Liver (tissue), 9 donors: Measurements from ENCODE around the gene MRPL24. TPM values are rescaled to one million over a fixed set of nuclear protein-coding genes. Genes with fewer than 3 reads are reported as not detected.
"Not testable (repeated sequence)": the region's sequence is repeated elsewhere in the genome, so short reads cannot be mapped to it uniquely, and the experiment has no call there.

Experiments
- DNase-seq: peaks from one replicate; pipeline ENCODE4 v3.0.0-alpha.2; 2017; ENCODE audit warnings: low spot score
- H3K27ac ChIP-seq, 2 donors: one replicate each; pipeline ENCODE4 v1.7.0; 2013; ENCODE audit warnings: inconsistent platforms in 2 of 2, low read length in 2 of 2, control low read depth in 1 of 2, low read depth in 1 of 2, mild to moderate bottlenecking in 1 of 2
- H3K27me3 ChIP-seq, 4 donors: one replicate each; pipeline versions ENCODE4 v1.6.1 to v1.7.0; 2013; ENCODE audit warnings: low read length in 3 of 4, inconsistent platforms in 1 of 4, mild to moderate bottlenecking in 1 of 4, moderate library complexity in 1 of 4; ENCODE audit not compliant: control insufficient read depth in 4 of 4, insufficient read depth in 4 of 4
- H3K36me3 ChIP-seq, 4 donors: one replicate each; pipeline versions ENCODE4 v1.6.1 to v1.7.0; 2013; ENCODE audit warnings: low read length in 3 of 4, mild to moderate bottlenecking in 3 of 4, low read depth in 1 of 4, moderate library complexity in 1 of 4; ENCODE audit not compliant: control insufficient read depth in 4 of 4, insufficient read depth in 3 of 4
- H3K4me1 ChIP-seq, 4 donors: one replicate each; pipeline versions ENCODE4 v1.6.1 to v1.7.0; 2013; ENCODE audit warnings: low read length in 3 of 4, mild to moderate bottlenecking in 3 of 4, moderate library complexity in 1 of 4; ENCODE audit not compliant: control insufficient read depth in 4 of 4, insufficient read depth in 4 of 4
- H3K4me3 ChIP-seq, 3 donors: one replicate each; pipeline versions ENCODE4 v1.6.1 to v1.7.0; 2013; ENCODE audit warnings: low read length in 3 of 3, control low read depth in 1 of 3, low read depth in 1 of 3, mild to moderate bottlenecking in 1 of 3
- H3K9ac ChIP-seq, 2 donors: one replicate each; pipeline ENCODE4 v1.7.0; 2013; ENCODE audit warnings: low read length in 2 of 2, mild to moderate bottlenecking in 2 of 2, moderate library complexity in 2 of 2, control low read depth in 1 of 2, low read depth in 1 of 2
- H3K9me3 ChIP-seq, 4 donors: one replicate each; pipeline versions ENCODE4 v1.6.1 to v1.7.0; 2013; ENCODE audit warnings: low read length in 3 of 4; ENCODE audit not compliant: control insufficient read depth in 4 of 4
- EGR1 ChIP-seq, 2 donors: IDR thresholded peaks; 2 replicates each; pipeline ENCODE4 v1.6.1; 2016 to 2018; ENCODE audit warnings: antibody characterized with exemption in 2 of 2, low read depth in 2 of 2
- FOXA1 ChIP-seq: IDR thresholded peaks from 2 replicates; pipeline ENCODE4 v1.6.1; 2016; ENCODE audit warnings: antibody characterized with exemption
- FOXA2 ChIP-seq: IDR thresholded peaks from 2 replicates; pipeline ENCODE4 v1.6.1; 2016; ENCODE audit warnings: antibody characterized with exemption
- GABPA ChIP-seq, 2 donors: IDR thresholded peaks in 1 of 2; conservative IDR thresholded peaks in 1 of 2; 2 replicates each; pipeline ENCODE4 v1.6.1; 2016; ENCODE audit warnings: antibody characterized with exemption in 2 of 2, mild to moderate bottlenecking in 1 of 2, moderate library complexity in 1 of 2
- HNF4A ChIP-seq, 2 donors: conservative IDR thresholded peaks; 2 replicates each; pipeline ENCODE4 v1.6.1; 2016; ENCODE audit warnings: antibody characterized with exemption in 2 of 2, mild to moderate bottlenecking in 2 of 2
- HNF4G ChIP-seq: IDR thresholded peaks from 2 replicates; pipeline ENCODE4 v1.6.1; 2016; ENCODE audit warnings: antibody characterized with exemption
- JUND ChIP-seq, 2 donors: IDR thresholded peaks; 2 replicates each; pipeline ENCODE4 v1.6.1; 2016; ENCODE audit warnings: antibody characterized with exemption in 2 of 2
- NR2F2 ChIP-seq: IDR thresholded peaks from 2 replicates; pipeline ENCODE4 v1.6.1; 2016; ENCODE audit warnings: antibody characterized with exemption
- RAD21 ChIP-seq, 2 donors: IDR thresholded peaks; 2 replicates each; pipeline ENCODE4 v1.6.1; 2016; ENCODE audit warnings: antibody characterized with exemption in 2 of 2, mild to moderate bottlenecking in 2 of 2
- RXRA ChIP-seq, 2 donors: IDR thresholded peaks; 2 replicates each; pipeline ENCODE4 v1.6.1; 2017 to 2018; ENCODE audit warnings: antibody characterized with exemption in 2 of 2, mild to moderate bottlenecking in 1 of 2
- SP1 ChIP-seq: IDR thresholded peaks from 2 replicates; pipeline ENCODE4 v1.6.1; 2018; ENCODE audit warnings: antibody characterized with exemption, mild to moderate bottlenecking
- TAF1 ChIP-seq: conservative IDR thresholded peaks from 2 replicates; pipeline ENCODE4 v1.6.1; 2016; ENCODE audit warnings: antibody characterized with exemption, mild to moderate bottlenecking
- YY1 ChIP-seq: IDR thresholded peaks from 2 replicates; pipeline ENCODE4 v1.6.1; 2016; ENCODE audit warnings: antibody characterized with exemption, mild to moderate bottlenecking
- WGBS: extraction: QIAGEN DNeasy Blood & Tissue Kit; methylation state at CpG from one replicate; pipeline ENCODE4 v1.1.7; 2013; 5-methylcytosine and 5-hydroxymethylcytosine counted together
- polyA plus RNA-seq, 2 donors: library from polyadenylated mRNA; stranded (reverse) in 1 of 2; unstranded in 1 of 2; fragments of 200-250 nt in 1 of 2; fragments of >200 nt in 1 of 2; fragmentation: Nextera tagmentation in 1 of 2; extraction: Ambion mirVana in 1 of 2; gene quantifications; one replicate each; pipeline versions ENCODE4 v1.2.1 to v1.2.3, GENCODE V29; 2013 to 2015
- total RNA-seq, 2 donors: library from RNA; depleted of rRNA; stranded (reverse); fragments of >200 nt; gene quantifications; one replicate each; pipeline ENCODE4 v1.2.3, GENCODE V29; 2014
- TF ChIP-seq, protein P1 (sequence below): fragments of 150-350 bp; IDR thresholded peaks from 2 replicates; pipeline ENCODE4 v1.5.1; 2017; ENCODE audit warnings: improper control_type of control experiment, low read depth, low read length; ENCODE audit not compliant: missing input control
- TF ChIP-seq, protein P2 (sequence below): IDR thresholded peaks from 2 replicates; pipeline ENCODE4 v1.6.1; 2016; ENCODE audit warnings: antibody characterized with exemption
- TF ChIP-seq, protein P3 (sequence below): IDR thresholded peaks from 2 replicates; pipeline ENCODE4 v1.6.1; 2016; ENCODE audit warnings: antibody characterized with exemption
- TF ChIP-seq, protein P4 (sequence below): IDR thresholded peaks from 2 replicates; pipeline ENCODE4 v1.6.1; 2016; ENCODE audit warnings: antibody characterized with exemption
- donor health status: healthy.
- donor health status: healthy.
- donor health status: healthy.
- donor health status: healthy.
- donor health status: healthy.

MRPL24 gene
- total and polyA plus RNA-seq, 4 donors: 26.2 to 123 (median 61.1) TPM

DNA sequence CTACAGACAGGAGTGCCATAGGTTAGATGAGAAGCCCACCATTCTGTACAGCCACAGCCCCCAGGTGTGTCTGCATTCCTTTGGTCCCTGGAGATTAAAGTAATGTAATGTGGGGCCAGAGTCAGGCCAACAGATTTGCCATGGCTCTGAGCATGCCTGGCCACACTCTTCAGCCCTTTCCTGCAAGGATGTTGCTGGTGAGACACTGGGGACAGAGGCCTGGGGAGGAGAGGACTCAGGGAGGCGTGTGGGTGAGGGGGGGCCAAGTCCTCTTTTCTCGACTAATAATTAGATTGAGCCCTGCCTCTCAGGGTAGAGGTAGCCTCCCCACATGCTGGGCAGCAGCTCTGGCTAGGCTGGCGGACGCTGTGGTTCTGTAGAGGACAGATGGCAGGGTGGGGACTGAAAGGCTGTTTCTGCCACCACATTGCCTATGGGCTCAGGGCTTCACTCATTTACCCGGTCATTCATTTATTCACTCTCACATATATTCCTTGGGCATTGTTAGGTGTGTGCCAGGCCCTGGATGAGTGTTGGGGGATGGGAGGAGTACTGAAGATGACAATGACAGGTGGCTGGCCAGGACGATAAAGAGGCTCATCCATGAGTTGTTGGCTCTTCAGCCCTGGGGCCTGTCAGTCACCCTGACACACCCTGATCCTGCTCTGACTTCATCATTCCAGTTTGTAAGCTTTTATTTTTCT lies 19.4 kb upstream of the MRPL24 start:
- Histone ChIP-seq H3K27me3 (no peaks in the 10 kb centered on the region), H3K9ac (no peak overlapping the region), H3K4me3 (no peak overlapping the region), H3K36me3 (no peaks in the 10 kb centered on the region), H3K27ac (no peak overlapping the region), H3K9me3 (no peaks in the 10 kb centered on the region), H3K4me1 (no peaks in the 10 kb centered on the region)
- WGBS: 74% methylated on average over 6 of the region's 6 CpGs
- TF ChIP-seq NR2F2: no peak
- TF ChIP-seq RXRA (IDR thresholded peaks at IDR 0.05): no peak
- TF ChIP-seq JUND (IDR thresholded peaks at IDR 0.05): no peak
- no peak for TF ChIP-seq EGR1 (IDR thresholded peaks at IDR 0.05; ENCODE audit: low read depth in 2 of 2)
- TF ChIP-seq TAF1: no peak
- TF ChIP-seq, protein P1, sequence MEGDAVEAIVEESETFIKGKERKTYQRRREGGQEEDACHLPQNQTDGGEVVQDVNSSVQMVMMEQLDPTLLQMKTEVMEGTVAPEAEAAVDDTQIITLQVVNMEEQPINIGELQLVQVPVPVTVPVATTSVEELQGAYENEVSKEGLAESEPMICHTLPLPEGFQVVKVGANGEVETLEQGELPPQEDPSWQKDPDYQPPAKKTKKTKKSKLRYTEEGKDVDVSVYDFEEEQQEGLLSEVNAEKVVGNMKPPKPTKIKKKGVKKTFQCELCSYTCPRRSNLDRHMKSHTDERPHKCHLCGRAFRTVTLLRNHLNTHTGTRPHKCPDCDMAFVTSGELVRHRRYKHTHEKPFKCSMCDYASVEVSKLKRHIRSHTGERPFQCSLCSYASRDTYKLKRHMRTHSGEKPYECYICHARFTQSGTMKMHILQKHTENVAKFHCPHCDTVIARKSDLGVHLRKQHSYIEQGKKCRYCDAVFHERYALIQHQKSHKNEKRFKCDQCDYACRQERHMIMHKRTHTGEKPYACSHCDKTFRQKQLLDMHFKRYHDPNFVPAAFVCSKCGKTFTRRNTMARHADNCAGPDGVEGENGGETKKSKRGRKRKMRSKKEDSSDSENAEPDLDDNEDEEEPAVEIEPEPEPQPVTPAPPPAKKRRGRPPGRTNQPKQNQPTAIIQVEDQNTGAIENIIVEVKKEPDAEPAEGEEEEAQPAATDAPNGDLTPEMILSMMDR: no peak
- no peak for TF ChIP-seq HNF4A (conservative IDR thresholded peaks at IDR 0.05)
- TF ChIP-seq, protein P2, sequence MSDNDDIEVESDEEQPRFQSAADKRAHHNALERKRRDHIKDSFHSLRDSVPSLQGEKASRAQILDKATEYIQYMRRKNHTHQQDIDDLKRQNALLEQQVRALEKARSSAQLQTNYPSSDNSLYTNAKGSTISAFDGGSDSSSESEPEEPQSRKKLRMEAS: no peak
- no peak for DNase-seq

DNA sequence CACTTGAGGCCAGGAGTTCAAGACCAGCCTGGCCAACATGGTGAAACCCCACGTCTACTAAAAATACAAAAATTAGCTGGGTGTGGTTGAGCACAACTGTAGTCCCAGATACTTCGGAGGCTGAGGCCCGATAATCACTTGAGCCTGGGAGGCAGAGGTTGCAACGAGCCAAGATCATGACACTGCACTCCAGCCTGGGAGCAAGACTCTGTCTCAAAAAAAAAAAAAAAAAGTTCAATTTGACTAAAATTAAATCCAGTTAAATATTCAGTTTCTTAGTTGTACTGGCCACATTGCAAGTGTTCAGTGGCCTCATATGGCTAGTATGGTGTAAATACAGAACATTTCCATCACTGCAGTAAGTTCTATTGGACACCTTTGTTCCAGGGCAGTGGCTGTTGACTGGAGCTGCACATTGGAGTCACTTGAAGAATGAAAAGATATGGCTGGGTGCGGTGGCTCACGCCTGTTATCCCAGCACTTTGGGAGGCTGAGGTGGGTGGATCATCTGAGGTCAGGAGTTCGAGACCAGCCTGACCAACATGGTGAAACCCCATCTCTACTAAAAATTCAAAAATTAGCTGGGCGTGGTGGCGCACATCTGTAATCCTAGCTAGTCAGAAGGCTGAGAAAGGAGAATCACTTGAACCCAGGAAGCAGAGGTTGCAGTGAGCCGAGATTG lies 16.8 kb upstream of the MRPL24 start:
- not testable (repeated sequence) for H3K9me3 ChIP-seq, H3K36me3 ChIP-seq, H3K27me3 ChIP-seq, DNase-seq, H3K27ac ChIP-seq, H3K4me3 ChIP-seq, H3K9ac ChIP-seq
- WGBS: 97% methylated on average over 10 of the region's 10 CpGs
- peaks cover 4 to 11% (median 8%) of the 10 kb centered on the region in 4 donors for H3K4me1 ChIP-seq

DNA sequence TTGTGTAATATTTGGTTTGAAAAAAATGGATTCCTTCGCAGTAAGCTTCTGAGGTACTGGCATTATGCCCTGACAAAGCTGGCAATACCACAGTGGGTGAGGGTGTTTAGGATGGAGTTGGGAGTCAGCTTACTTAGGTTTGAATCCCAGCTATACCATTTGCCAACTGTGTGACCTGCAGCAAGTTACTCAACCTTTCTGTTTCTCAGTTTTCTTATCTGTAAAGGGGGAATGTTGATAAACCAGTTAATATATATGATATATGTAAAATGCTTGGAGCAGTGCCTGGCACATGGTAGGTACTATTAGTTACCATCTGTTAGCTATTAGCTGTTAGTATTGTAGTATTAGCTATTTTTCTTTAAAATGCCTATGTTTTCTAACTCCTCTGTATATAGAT lies 15.5 kb upstream of the MRPL24 start:
- no peak for TF ChIP-seq HNF4G
- TF ChIP-seq SP1: no peak
- TF ChIP-seq YY1: no peak
- no peak for TF ChIP-seq RXRA (IDR thresholded peaks at IDR 0.05)
- TF ChIP-seq, protein P3, sequence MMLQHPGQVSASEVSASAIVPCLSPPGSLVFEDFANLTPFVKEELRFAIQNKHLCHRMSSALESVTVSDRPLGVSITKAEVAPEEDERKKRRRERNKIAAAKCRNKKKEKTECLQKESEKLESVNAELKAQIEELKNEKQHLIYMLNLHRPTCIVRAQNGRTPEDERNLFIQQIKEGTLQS: no peak
- TF ChIP-seq RAD21 (IDR thresholded peaks at IDR 0.05): no peak
- TF ChIP-seq FOXA2: no peak
- TF ChIP-seq, protein P1: no peak
- no peak for TF ChIP-seq HNF4A (conservative IDR thresholded peaks at IDR 0.05)
- TF ChIP-seq, protein P2: no peak
- no peak for TF ChIP-seq FOXA1
- TF ChIP-seq, protein P4, sequence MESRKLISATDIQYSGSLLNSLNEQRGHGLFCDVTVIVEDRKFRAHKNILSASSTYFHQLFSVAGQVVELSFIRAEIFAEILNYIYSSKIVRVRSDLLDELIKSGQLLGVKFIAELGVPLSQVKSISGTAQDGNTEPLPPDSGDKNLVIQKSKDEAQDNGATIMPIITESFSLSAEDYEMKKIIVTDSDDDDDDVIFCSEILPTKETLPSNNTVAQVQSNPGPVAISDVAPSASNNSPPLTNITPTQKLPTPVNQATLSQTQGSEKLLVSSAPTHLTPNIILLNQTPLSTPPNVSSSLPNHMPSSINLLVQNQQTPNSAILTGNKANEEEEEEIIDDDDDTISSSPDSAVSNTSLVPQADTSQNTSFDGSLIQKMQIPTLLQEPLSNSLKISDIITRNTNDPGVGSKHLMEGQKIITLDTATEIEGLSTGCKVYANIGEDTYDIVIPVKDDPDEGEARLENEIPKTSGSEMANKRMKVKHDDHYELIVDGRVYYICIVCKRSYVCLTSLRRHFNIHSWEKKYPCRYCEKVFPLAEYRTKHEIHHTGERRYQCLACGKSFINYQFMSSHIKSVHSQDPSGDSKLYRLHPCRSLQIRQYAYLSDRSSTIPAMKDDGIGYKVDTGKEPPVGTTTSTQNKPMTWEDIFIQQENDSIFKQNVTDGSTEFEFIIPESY: no peak
- no peak for TF ChIP-seq JUND (IDR thresholded peaks at IDR 0.05)
- TF ChIP-seq EGR1 (IDR thresholded peaks at IDR 0.05; ENCODE audit: low read depth in 2 of 2): no peak
- TF ChIP-seq NR2F2: no peak
- TF ChIP-seq GABPA (IDR thresholded peaks at IDR 0.05 in 1 of 2, conservative IDR thresholded peaks at IDR 0.05 in 1 of 2): no peak
- Histone ChIP-seq H3K27me3 (no peaks in the 10 kb centered on the region), H3K36me3 (no peaks in the 10 kb centered on the region), H3K27ac (no peak overlapping the region), H3K9me3 (no peaks in the 10 kb centered on the region), H3K4me3 (no peak overlapping the region), H3K4me1 (peaks cover 4 to 17% (median 13%) of the 10 kb centered on the region in 4 donors), H3K9ac (no peak overlapping the region)
- 98% methylated on average over 1 of the region's 1 CpG for WGBS
- DNase-seq: no peak
